GM19328 (cell line): ENCODE data around the gene CCDC174.
A peak's percentile ranks its signal among the peaks of the same experiment; 100 is the strongest.
"Not testable (repeated sequence)": the region's sequence is repeated elsewhere in the genome, so short reads cannot be mapped to it uniquely, and the experiment has no call there.

Experiments
- ATAC-seq: cut with Tn5 transposase; IDR thresholded peaks from one replicate; pipeline ENCODE4 v1.9.1; 2021; ENCODE audit warnings: mild to moderate bottlenecking, moderate library complexity; ENCODE audit not compliant: unreplicated experiment

The CCDC174 gene

DNA sequence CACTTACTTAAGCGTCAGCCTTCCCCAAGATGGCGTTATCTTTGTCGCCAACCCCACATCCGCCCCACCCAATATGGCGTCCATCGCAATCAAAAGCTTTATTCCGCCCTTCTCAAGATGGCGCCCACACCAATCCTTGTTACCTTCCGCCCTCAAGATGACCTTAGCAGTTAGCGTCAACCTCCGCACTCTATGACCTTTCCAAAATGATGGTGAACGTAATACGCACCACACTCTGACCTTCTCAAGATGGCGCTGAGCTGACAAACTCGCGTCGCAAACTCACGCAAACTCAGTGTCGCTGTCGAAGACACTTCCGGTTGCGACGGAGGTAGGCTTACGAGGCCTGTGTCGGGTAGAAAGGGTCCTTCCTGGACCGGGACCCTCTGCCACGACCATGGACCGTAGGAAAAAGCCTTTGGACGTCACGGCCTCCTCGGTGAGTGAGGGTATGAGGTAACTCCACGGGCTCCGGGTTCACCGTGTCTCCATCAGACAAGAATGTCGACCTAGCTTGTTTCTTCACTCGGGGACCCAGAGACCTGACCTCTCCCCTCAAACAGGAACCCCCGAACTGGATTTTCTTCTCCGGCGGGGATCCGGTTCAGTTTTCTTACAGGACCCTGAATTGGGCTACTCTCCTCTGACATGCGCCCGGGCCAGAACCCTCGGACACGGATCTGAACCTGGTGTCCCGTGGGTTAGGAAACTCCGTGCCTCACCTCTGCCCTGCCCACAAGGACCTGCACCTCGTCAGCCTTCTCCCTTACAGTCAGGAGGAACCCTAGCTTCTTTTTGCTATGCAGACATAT is at the start of gene CCDC174:
Gene CCDC174, plus strand, starts transcription at position 323 of the 812 bp plus-strand sequence. Its CDS starts 75 bp downstream, at position 398.
- ATAC-seq = peak; percentile 99

DNA sequence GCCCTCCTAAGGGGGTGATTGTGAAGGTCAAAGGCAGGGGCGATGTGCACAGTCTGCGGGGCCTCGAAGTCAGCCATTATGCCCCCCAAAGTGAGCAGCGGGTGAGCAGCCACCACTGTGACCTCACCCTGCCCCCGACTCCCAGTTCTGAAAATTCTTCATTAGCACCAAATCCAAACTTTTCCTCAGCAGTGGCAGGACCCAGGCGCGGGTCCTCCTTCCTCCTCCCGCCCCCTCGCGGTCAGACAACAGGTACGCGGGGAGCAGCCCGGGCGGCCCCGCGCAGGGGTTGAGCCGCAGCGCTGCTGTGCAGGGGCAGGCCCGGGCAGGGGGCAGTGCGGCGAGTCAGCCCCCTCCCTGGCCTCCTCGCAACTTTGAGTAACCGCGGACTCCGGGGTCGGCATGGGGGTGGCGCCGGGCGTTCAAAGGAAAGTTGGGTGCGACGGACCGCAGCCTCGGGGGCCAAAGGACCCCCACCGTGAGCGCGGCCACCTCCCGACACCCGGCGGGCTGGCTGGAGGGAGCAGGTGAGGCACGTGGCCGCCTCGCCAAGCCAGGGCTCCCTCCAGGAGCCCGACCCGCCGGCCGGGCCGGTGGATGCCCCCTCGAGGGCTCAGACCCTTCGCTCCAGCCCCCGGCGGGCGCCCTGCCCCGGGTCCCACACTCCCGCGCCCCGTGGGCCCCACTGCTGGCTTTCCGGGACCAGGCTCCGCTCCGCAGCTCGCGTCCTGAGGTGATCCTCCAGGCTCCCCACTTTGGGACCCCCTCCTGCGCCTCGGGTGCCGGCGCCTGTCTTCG is 49.4 kb upstream of the CCDC174 start:
- no peak for ATAC-seq

DNA sequence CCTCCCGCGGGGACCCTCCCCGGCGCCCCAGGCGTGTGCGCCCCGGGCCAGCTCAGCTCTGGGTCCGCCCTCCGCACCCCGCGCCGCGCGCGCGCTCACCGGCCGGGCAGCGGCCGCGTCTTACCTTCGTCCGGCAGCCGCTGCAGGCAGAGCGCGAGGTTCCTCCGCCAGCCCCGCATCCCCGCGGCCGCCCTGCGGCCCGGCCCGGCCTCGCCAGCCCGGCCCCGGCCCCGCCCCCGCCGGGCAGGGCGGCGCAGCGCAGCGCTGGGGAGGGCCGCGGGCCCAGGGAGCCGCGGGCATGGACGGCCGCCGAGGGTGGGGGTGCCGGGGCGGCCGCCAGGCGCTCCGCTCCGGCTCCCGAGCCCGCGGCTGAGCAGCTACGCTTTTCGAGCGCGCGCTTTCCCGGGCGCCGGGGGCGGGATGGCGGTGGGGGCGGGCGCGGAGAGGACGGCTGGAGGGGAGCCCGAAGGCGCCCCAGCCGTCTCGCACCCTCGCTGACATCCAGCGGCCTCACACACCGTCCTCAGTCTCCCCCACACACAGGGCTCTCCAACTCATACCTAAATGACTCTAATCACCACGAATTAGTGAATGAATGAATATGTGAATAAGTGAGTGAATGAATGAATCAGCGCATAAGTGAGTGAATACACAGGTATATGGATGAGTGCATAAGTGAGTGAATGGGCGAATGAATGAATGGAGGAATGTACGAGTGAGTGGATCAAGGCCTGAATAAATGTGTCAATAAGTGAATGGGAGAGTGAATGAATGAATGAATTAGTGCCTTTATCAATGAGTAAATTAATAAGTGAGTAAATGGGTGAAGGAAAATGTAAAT is 48.5 kb upstream of the CCDC174 start:
- ATAC-seq = no peak

DNA sequence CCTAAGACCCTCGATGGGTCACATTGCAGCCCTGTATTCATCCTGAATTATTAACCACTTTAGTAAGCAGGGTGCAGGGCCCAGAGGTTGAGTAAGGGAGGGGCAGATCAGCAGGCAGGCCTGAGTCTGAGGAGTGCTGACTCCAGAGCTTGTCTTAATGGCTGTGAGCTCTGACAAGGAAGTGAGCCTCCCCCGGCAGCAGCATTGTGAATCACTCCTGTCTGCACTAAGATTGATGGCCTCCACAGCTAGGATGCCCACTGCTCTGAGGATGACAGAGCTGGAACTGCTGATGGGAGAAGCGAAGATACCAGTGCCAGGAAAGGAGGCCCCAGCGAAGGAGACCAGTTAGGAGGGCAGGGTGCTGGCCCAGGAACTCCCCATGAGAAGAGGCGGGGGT is 46.5 kb upstream of the CCDC174 start:
- ATAC-seq = no peak

DNA sequence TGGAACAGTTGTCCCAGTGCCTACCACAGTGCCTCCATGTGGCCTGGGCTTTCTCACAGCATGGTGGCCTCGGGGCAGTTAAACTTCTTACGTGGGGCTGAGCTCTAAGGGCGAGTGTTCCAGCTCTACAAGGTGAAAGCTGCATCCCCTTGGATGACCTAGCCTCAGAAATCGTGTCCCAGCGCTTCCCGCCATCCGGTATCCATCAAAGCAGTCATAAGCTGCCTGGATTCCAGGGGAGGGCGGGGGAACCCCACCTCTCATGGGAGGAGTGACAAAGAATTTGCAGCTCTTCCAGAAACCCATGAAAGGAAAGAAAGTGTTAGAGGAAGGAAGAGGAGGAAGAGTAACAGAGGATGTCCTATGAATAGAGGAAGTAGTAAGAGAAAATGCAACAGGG is 45.8 kb upstream of the CCDC174 start:
- ATAC-seq = no peak

DNA sequence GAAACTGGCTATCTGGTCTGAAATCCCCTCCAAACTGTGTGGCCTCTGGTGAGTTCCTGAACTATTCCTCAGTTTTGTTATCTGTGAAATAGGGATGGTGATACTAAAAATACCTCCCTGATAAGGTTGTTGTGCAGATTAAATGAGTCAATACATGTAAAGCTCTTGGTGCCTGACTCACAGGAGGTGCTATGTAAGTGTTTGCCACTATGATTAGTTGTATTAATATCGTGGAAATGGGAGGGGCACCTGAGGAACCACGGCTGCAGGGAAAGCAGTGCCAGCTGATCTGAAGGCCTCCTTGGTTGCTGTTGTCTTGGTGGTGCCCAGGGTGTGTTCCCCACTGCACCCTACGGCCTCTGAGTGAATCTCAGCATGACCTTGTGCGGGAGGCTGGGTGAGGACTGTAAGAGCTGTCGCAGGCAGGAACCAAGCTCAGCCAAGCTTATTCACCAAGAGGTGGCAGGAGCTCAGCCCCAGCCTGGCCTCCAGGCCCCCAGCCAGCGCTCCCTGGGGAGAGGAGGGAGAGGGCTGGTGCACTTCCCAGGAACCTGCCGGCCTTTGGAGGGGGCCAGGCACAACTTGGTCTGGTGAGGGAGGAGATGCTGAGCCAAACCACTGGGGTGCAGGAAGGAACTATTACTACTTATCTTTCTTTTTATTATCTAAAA is 44.8 kb upstream of the CCDC174 start:
- ATAC-seq = no peak

DNA sequence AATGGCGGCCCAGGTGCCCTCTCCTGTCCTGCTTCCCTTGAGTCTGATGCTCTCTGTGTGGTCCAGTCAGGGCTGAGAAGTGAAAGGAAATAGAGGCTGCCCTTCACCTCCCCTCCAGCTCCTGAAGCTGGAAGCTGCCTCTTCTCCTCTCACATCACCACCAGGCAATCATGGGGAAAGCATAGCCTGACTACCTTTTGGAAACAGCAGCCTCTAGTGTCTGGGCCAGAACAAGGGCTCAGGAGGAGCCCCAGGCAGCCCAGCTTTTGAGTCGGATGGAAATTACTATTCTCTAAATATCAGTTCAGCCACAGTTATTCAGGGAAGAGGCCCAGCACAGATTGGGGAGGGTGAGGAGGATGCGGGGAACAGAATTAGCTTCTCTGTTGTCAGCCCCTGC is 43.3 kb upstream of the CCDC174 start:
- ATAC-seq = no peak

DNA sequence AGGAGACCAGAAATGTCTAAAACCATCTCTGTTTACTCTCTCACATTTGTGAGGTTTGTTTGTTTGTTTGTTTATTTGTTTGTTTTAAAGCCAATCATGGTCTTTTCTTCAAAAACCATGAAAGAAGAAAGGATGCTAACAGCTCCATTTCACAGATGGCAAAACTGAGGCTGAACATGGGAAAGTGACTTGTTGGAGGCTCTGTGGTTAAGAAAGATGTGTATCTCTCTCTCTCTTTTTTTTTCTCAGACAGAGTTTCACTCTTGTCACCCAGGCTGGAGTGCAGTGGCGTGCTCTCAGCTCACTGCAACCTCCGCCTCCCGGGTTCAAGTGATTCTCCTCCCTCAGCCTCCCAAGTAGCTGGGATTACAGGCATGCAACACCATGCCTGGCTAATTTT is 42.5 kb upstream of the CCDC174 start:
- not testable (repeated sequence) for ATAC-seq

DNA sequence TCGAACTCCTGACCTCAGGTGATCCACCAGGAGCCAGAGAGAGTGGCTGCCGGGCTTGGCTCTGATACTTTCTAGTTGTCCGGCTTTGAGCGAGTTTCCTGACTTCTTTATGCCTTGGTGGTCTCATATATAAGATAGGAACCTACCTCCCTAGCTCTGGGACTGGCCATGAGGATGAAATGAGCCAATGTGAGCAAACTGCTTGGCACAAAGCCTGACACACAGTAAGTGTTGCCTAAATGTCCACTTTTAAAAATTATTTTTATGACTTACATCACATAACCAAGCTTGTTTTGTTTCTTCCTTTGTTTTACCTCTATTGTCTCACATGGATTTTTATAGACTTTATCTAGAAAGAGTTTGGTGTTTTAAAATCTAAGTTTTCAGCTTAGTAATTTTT is 42.1 kb upstream of the CCDC174 start:
- ATAC-seq = no peak

DNA sequence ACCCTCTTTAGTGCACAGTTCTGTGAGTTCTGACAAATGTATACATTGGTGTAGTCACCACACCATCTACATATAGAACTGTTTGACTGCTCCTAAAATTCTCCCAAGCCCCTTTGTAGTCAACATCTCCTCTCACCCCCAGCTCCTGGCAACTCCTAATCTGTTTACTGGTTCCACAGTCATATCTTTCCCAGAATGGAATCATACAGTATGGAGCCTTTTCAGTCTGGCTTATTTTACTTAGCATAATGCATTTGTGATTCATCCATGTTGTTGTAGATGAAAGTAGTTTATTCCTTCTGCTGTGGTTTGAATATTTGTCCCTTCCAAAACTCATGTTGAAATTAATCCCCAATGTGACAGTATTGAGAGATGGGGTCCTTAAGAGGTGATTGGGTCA is 41.6 kb upstream of the CCDC174 start:
- no peak for ATAC-seq

DNA sequence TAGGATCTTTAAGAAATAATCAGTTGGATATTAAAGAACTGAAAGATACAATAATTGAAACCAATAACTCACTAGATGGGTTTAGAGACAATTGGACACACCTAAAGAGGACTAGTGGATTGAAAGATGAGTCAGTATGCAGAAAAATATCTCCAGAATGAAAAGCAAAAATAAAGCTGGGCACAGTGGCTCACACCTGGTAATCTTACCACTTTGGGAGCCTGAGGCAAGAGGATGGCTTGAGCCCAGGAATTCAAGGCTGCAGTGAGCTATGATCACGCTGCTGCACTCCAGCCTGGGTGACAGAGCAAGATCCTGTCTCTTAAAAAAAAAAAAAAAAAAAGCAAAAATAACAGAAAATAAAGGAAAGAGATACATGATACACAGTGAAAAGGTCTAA is 37.4 kb upstream of the CCDC174 start:
- ATAC-seq = no peak

DNA sequence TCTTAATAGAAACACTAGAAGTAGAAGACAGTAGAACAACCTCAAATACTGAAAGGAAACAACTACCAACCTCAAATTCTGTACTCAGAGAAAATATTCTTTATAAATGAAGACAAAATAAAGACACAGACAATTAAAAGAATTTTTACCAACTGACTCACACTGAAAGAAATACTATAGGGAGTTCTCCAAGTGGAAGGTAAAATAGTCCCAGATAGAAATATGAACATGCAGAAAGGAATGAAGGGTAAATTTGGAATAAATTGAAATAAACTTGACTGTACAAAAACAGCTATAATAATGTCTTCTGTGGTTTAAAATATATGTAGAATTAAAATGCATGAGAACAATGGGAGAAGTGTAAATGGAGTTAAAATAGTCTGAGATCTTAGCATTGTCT is 36.7 kb upstream of the CCDC174 start:
- ATAC-seq = no peak

DNA sequence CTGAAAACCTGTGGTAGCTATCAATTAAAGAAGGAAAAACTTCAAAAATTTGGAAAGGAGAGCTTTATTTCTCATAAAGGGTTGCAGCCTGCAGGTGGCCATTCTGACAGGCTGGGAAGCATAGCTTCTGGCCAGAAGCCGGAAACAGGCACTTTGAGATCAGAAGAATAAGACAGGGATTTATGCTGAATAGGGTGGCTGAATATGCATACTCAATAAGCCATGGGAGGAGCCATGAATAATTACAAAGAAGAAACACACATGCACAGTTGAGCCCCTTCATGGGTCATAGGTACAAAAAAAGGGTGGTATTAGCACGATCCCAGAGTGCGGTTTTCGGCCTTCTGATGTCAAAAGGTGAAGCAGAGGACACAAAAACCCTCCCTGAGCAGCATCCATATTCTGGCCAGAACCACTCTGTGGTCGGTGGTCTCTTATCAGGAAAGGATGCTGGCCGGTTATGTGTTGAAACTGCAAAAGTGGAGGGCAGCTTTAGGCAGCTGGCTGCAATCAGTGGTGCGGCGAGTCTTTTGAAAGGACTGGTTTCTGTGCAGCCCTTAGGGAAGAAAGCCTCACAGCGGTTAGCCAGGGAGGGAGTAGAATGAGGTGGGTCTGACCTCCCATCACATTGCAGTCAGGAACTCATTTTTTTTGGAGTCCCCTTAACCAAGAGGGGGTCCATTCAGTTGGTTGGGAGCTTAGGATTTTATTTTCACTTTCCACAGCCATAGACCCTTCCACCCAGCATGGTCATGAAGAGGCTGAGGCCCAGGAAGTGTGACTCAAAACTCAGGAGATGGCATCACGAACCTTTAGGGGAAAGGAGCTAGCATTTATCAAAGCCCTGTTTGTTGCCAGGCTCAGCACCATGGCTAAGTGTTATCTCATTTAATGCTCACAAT is 34.7 kb upstream of the CCDC174 start:
- ATAC-seq = no peak

DNA sequence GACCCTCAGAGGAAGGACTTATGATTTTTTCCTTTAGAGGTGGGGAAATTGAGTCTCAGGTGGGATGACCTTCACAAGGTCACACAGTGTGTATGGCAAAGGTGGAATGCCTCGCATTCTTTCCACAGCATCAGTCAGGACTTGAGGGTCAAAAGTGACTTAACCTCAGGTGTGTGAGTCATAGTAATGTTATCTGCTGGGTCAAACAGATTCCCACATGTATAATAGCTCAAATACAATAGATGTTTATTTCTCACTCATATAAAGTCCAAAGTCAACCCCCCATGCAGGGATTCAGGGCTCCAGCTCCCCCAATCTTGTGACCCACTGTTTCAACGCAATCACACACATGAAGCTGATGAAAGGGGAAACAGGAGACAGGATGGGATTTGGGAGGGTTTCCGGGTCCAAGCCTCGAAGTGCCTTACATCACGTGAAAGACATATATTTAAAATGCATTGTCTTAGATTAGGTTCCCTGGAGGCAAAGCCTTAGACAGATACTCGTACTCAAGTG is 34.0 kb upstream of the CCDC174 start:
- ATAC-seq = no peak

DNA sequence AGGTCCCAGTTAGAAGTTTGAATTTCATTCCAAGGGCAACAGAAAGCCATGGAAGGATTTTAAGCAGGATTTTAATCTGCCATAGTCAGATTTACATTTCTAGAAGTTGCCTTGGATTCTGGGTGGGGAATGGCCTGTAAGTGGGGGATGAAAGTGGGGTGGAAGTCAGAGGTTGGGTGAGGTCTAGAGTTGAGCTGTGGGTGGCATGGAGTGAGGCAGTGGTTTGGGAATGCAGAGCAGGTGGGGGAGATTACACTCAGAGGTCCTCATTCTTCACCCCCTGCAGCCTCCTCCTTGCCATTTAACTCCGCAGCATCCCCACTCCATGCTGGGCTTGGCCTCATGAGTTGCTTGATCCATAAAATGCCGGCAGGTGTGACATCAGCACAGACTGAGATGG is 32.0 kb upstream of the CCDC174 start:
- no peak for ATAC-seq

DNA sequence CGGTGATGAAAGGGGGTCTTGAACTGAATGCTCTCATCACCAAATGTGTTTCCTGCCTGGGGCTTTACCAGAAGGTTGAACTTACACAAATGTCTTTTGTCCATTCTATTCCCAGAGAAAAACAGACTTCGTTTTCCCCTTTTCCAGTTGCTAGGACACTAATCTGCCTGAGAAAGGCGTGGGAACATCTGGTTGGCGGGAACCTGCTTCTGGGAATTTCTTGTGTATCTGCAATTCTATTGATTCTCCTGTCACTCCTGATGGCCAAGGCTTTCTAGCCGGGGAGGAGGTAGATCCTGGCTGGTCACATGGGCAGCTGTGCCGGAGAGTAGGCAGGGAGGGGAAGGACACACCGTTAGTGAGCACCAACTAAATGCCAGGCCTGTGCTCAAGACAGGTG is 31.1 kb upstream of the CCDC174 start:
- no peak for ATAC-seq

DNA sequence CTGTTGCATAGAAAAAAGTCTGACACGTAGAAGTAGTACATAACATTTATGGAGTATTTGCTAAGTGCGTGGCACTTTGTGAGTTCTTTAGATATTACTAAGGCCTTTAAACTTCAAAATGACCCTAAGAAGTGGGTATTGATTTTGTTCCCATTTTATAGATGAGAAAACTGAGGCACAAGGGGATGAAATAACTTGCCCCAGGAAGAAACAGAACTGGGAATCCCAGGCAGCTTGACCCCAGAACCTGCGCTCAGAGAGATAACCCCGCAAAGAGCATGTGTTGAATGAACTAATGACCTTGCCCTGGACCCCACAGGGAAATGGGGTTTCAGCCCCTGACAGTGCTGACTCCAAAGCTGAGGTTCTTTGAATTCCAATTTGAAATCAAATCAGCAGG is 30.5 kb upstream of the CCDC174 start:
- ATAC-seq = no peak

DNA sequence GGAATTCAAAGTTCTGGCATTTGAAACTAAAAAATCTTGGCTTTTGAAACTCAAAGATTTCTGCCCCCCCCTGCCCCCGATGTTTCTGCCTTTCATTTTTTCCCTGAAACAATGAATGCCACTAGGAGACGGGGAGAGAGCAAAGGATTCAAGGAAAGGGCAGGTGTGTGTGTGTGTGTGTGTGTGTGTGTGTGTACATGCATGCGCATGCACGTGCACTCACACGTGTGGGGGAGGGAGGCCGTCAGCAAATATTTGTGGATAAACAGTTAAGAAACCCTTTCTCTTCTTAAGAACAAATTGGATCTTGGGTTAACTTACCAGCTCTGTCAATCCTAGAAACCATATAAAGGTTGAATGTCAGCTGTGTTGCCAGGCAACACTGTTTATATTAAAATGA is 29.2 kb upstream of the CCDC174 start:
- no peak for ATAC-seq

DNA sequence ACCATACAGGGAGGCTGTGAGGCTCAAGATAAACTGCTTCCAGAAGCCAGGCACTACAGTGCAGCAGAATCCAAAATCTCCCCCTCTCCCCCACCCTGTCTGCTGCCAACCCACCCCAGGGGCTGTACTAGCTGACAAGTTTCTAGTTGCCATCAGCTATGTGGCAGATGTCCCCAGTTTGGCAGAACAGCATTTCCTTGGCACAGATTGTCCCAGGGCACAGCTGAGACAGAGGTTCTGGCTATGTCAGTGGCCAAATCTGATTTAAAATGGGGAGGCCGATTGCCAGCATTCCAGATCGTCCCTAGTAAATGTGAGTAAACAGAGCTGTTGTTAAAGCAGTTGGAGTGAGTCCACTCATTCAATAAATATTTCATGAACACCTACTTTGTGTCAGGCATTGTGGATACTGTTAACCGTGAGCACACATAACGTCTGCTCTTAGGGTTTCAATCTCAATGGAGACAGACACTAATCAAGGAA is 28.0 kb upstream of the CCDC174 start:
- ATAC-seq = no peak
